GM23338 (cell line): ENCODE measurements around the gene LEP. TPM values are rescaled to one million over a fixed set of nuclear protein-coding genes. Genes with fewer than 3 reads are reported as not detected.

Experiments used
- ATAC-seq: fragments of 200-7000 bp; cut with Tn5 transposase; 3 replicates; pipeline ENCODE4 v1.9.1; 2020
- DNase-seq: peaks from one replicate; pipeline ENCODE4 v3.0.0-alpha.2; 2015; ENCODE audit warnings: low spot score
- H2AFZ ChIP-seq: fragments of 200-600 bp; sonication (generic); 2 replicates; pipeline ENCODE4 v1.8.0; 2016; ENCODE audit warnings: antibody characterized with exemption, mild to moderate bottlenecking, moderate library complexity
- H3F3A ChIP-seq: fragments of 200-600 bp; sonication (generic); replicated peaks from 2 replicates; pipeline ENCODE4 v1.8.0; 2017; ENCODE audit warnings: antibody characterized with exemption, mixed run types, low read depth
- H3K27ac ChIP-seq: fragments of 200-600 bp; sonication (generic); 2 replicates; pipeline ENCODE4 v1.6.1; 2016; ENCODE audit warnings: low read depth
- H3K27me3 ChIP-seq: fragments of 200-600 bp; sonication (generic); 2 replicates; pipeline ENCODE4 v1.8.0; 2016; ENCODE audit warnings: mild to moderate bottlenecking, mixed run types, moderate library complexity; ENCODE audit not compliant: insufficient read depth
- H3K36me3 ChIP-seq: fragments of 200-600 bp; sonication (generic); 2 replicates; pipeline ENCODE4 v1.8.0; 2016; ENCODE audit warnings: mild to moderate bottlenecking; ENCODE audit not compliant: insufficient read depth
- H3K4me1 ChIP-seq: fragments of 200-600 bp; sonication (generic); 2 replicates; pipeline ENCODE4 v1.8.0; 2016; ENCODE audit warnings: mild to moderate bottlenecking, moderate library complexity; ENCODE audit not compliant: insufficient read depth
- H3K4me2 ChIP-seq: fragments of 200-600 bp; sonication (generic); 2 replicates; pipeline ENCODE4 v1.7.1; 2017; ENCODE audit warnings: mixed run types
- H3K4me3 ChIP-seq: fragments of 200-600 bp; sonication (generic); 2 replicates; pipeline ENCODE4 v1.6.1; 2016; ENCODE audit warnings: mixed run types
- H3K79me2 ChIP-seq: fragments of 200-600 bp; sonication (generic); replicated peaks from 2 replicates; pipeline ENCODE4 v1.8.0; 2017; ENCODE audit warnings: mild to moderate bottlenecking; ENCODE audit not compliant: insufficient read depth
- H3K9me2 ChIP-seq: fragments of 200-600 bp; sonication (generic); 2 replicates; pipeline ENCODE4 v1.8.0; 2017; ENCODE audit not compliant: insufficient read depth
- H4K20me1 ChIP-seq: fragments of 200-600 bp; sonication (generic); replicated peaks from 2 replicates; pipeline ENCODE4 v1.8.0; 2017; ENCODE audit warnings: mild to moderate bottlenecking; ENCODE audit not compliant: insufficient read depth
- H3K27ac Mint-ChIP-seq: 2 replicates; pipeline ENCODE4 v1.8.0; 2020; ENCODE audit warnings: inconsistent platforms, mild to moderate bottlenecking, moderate library complexity, mixed read lengths
- H3K27me3 Mint-ChIP-seq: 3 replicates; pipeline ENCODE4 v1.8.0; 2022; ENCODE audit warnings: low read depth, mild to moderate bottlenecking, moderate library complexity, mixed read lengths, inconsistent platforms; ENCODE audit not compliant: insufficient read depth, poor library complexity
- H3K36me3 Mint-ChIP-seq: 3 replicates; pipeline ENCODE4 v1.8.0; 2021; ENCODE audit warnings: low read depth, mild to moderate bottlenecking, inconsistent platforms, moderate library complexity, mixed read lengths
- H3K4me1 Mint-ChIP-seq: 3 replicates; pipeline ENCODE4 v1.8.0; 2020; ENCODE audit warnings: mild to moderate bottlenecking, inconsistent platforms, mixed read lengths
- H3K4me3 Mint-ChIP-seq: 3 replicates; pipeline ENCODE4 v1.8.0; 2021; ENCODE audit warnings: moderate library complexity, mild to moderate bottlenecking, inconsistent platforms, mixed read lengths
- H3K9me3 Mint-ChIP-seq: 3 replicates; pipeline ENCODE4 v1.8.0; 2020; ENCODE audit warnings: moderate library complexity, mild to moderate bottlenecking, inconsistent platforms, mixed read lengths
- ETS1 ChIP-seq: IDR thresholded peaks from 2 replicates; pipeline ENCODE4 v1.6.1; 2016; ENCODE audit warnings: antibody characterized with exemption
- EZH2 ChIP-seq: fragments of 200-600 bp; sonication (generic); IDR thresholded peaks from one replicate; pipeline ENCODE4 v1.8.0; 2017; ENCODE audit warnings: antibody characterized with exemption, mild to moderate bottlenecking, low read depth; ENCODE audit not compliant: unreplicated experiment
- JUNB ChIP-seq: IDR thresholded peaks from one replicate; pipeline ENCODE4 v1.6.1; 2016; ENCODE audit warnings: antibody characterized with exemption; ENCODE audit not compliant: unreplicated experiment
- NANOG ChIP-seq: IDR thresholded peaks from 2 replicates; pipeline ENCODE4 v1.6.1; 2016; ENCODE audit warnings: antibody characterized with exemption, borderline replicate concordance
- POLR2AphosphoS5 ChIP-seq: IDR thresholded peaks from 2 replicates; pipeline ENCODE4 v1.6.1; 2016; ENCODE audit warnings: antibody characterized with exemption, low read depth
- STAT1 ChIP-seq: IDR thresholded peaks from one replicate; pipeline ENCODE4 v1.6.1; 2016; ENCODE audit warnings: antibody characterized with exemption; ENCODE audit not compliant: unreplicated experiment
- ZNF114 ChIP-seq: fragments of 250-450 bp; sonication (Bioruptor Pico); IDR thresholded peaks from 2 replicates; pipeline ENCODE4 v1.5.0; 2020; ENCODE audit warnings: mild to moderate bottlenecking, moderate library complexity
- ZNF331 ChIP-seq: fragments of 250-450 bp; sonication (Bioruptor Pico); IDR thresholded peaks from 2 replicates; pipeline ENCODE4 v1.5.0; 2020; ENCODE audit warnings: low read depth, mild to moderate bottlenecking, moderate library complexity
- ZNF462 ChIP-seq: fragments of 250-450 bp; sonication (Bioruptor Pico); IDR thresholded peaks from 2 replicates; pipeline ENCODE4 v1.5.0; 2020; ENCODE audit warnings: mild to moderate bottlenecking, moderate library complexity
- polyA plus RNA-seq: library from polyadenylated mRNA; unstranded; fragments of >200 nt; fragmentation: Nextera tagmentation; extraction: Ambion mirVana; gene quantifications from 2 replicates; pipeline ENCODE4 v1.2.1, GENCODE V29; 2016
- total RNA-seq: library from RNA; depleted of rRNA; stranded (reverse); fragments of >200 nt; shearing (Covaris generic); gene quantifications from 2 replicates; pipeline ENCODE4 v1.2.3, GENCODE V29; 2014

LEP gene
- total and polyA plus RNA-seq, 2 experiments from 2014 or later, result not detected

GRCh38 chr7:128204455-128204854 lies 36.6 kb upstream of the LEP start (continued):
- TF ChIP-seq ETS1 (no peak), JUNB (no peak), ZNF114 (CRISPR knock-in tag) (no peak), ZNF331 (CRISPR knock-in tag) (no peak), ZNF462 (CRISPR knock-in tag) (no peak)

GRCh38 chr7:128205068-128205467 lies 36.0 kb upstream of the LEP start:
- Histone ChIP-seq H3K27ac (no peak overlapping the region), H3K36me3 (no peaks in the 10 kb centered on the region), H3K79me2 (no peaks in the 10 kb centered on the region), H3K4me2 (no peak overlapping the region), H3K9me2 (no peaks in the 10 kb centered on the region), H3K27me3 (peaks cover 59% of the 10 kb centered on the region), H3K4me3 (no peak overlapping the region), H2AFZ (no peak overlapping the region), H3K4me1 (peaks cover 16% of the 10 kb centered on the region), H4K20me1 (no peaks in the 10 kb centered on the region), H3F3A (0 out of 2 replicates have a peak, but pooled peaks cover 2% of the 10 kb centered on the region)
- Mint-ChIP-seq H3K4me3 (no peak overlapping the region), H3K4me1 (peaks cover 24% of the 10 kb centered on the region), H3K27ac (no peak overlapping the region), H3K27me3 (peaks cover 42% of the 10 kb centered on the region), H3K36me3 (no peaks in the 10 kb centered on the region; the same call in 2 of the 3 replicates), H3K9me3 (no peaks in the 10 kb centered on the region; the same call in 2 of the 3 replicates)
- ATAC-seq (no peak), DNase-seq (no peak)
- TF ChIP-seq POLR2AphosphoS5, result no peak
- TF ChIP-seq ZNF114 (CRISPR knock-in tag), result no peak
- TF ChIP-seq ZNF462 (CRISPR knock-in tag), result no peak
- no peak for TF ChIP-seq EZH2
- TF ChIP-seq NANOG, result no peak
- no peak for TF ChIP-seq STAT1
